Glutamatergic neuron (in vitro differentiated cells): ENCODE results near the gene RAPGEF1. TPM values are rescaled to one million over a fixed set of nuclear protein-coding genes. Genes with fewer than 3 reads are reported as not detected.
"Not testable (repeated sequence)": the region's sequence is repeated elsewhere in the genome, so short reads cannot be mapped to it uniquely, and the experiment has no call there.

Experiments used
- DNase-seq: peaks from one replicate; pipeline ENCODE4 v3.0.0; 2022
- H3K27ac Mint-ChIP-seq: one replicate; pipeline ENCODE4 v1.8.0; 2020; ENCODE audit warnings: mild to moderate bottlenecking, mixed read lengths, inconsistent platforms; ENCODE audit not compliant: unreplicated experiment
- H3K27me3 Mint-ChIP-seq: one replicate; pipeline ENCODE4 v1.8.0; 2020; ENCODE audit warnings: mild to moderate bottlenecking, moderate library complexity, mixed read lengths, inconsistent platforms; ENCODE audit not compliant: unreplicated experiment
- H3K36me3 Mint-ChIP-seq: one replicate; pipeline ENCODE4 v1.8.0; 2020; ENCODE audit warnings: mild to moderate bottlenecking, mixed read lengths, inconsistent platforms; ENCODE audit not compliant: unreplicated experiment
- H3K4me1 Mint-ChIP-seq: one replicate; pipeline ENCODE4 v1.8.0; 2020; ENCODE audit warnings: mild to moderate bottlenecking, low read depth, mixed read lengths, inconsistent platforms; ENCODE audit not compliant: unreplicated experiment
- H3K4me3 Mint-ChIP-seq: one replicate; pipeline ENCODE4 v1.8.0; 2020; ENCODE audit warnings: mild to moderate bottlenecking, mixed read lengths, inconsistent platforms; ENCODE audit not compliant: unreplicated experiment
- H3K9me3 Mint-ChIP-seq: one replicate; pipeline ENCODE4 v1.8.0; 2020; ENCODE audit warnings: mild to moderate bottlenecking, moderate library complexity, mixed read lengths, inconsistent platforms; ENCODE audit not compliant: unreplicated experiment
- total RNA-seq: library from RNA; stranded (reverse); fragmentation: NEBNext Ultra II Directional; extraction: Animal tissue kit (Norgen Biotek cat#: 25700); gene quantifications from one replicate; pipeline ENCODE4 v1.2.1, GENCODE V29; 2021; ENCODE audit not compliant: unreplicated experiment
- TF ChIP-seq, protein P1 (sequence below): fragments of 200-600 bp; sonication (generic); IDR thresholded peaks from one replicate; pipeline ENCODE4 v1.5.0; 2021; ENCODE audit not compliant: partially characterized antibody, unreplicated experiment

Gene RAPGEF1
- total RNA-seq, 1 donor from 2014 or later, result 319 TPM

GRCh38 chr9:131685753-131686706 is 53.8 kb downstream of the RAPGEF1 start:
- H3K27ac Mint-ChIP-seq, result peak overlapping the region; percentile 84
- peaks cover 6% of the 10 kb centered on the region for H3K9me3 Mint-ChIP-seq
- H3K27me3 Mint-ChIP-seq, result peaks cover 7% of the 10 kb centered on the region
- TF ChIP-seq, protein P1, sequence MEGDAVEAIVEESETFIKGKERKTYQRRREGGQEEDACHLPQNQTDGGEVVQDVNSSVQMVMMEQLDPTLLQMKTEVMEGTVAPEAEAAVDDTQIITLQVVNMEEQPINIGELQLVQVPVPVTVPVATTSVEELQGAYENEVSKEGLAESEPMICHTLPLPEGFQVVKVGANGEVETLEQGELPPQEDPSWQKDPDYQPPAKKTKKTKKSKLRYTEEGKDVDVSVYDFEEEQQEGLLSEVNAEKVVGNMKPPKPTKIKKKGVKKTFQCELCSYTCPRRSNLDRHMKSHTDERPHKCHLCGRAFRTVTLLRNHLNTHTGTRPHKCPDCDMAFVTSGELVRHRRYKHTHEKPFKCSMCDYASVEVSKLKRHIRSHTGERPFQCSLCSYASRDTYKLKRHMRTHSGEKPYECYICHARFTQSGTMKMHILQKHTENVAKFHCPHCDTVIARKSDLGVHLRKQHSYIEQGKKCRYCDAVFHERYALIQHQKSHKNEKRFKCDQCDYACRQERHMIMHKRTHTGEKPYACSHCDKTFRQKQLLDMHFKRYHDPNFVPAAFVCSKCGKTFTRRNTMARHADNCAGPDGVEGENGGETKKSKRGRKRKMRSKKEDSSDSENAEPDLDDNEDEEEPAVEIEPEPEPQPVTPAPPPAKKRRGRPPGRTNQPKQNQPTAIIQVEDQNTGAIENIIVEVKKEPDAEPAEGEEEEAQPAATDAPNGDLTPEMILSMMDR, result no peak
- peak overlapping the region; percentile 52 for H3K4me3 Mint-ChIP-seq
- DNase-seq, result no peak
- H3K36me3 Mint-ChIP-seq, result no peaks in the 10 kb centered on the region
- peaks cover 48% of the 10 kb centered on the region for H3K4me1 Mint-ChIP-seq

DNA sequence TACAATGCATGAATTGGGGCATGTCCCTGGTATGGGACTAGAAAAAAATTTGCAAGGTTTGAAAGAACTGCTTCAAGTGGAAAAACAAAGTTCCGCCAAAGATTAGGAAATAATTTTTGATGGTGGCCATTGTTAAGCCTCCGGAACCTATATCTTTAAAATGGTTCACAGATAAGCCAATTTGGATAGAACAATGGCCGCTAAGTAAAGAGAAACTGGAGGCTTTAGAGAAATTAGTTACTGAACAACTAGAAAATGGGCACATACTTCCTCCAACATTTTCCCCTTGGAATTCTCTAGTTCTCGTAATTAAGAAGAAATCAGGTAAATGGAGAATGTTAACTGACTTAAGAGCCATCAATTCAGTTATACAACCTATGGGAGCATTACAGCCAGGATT is 56.8 kb downstream of the RAPGEF1 start:
- not testable (repeated sequence) for H3K27ac Mint-ChIP-seq, H3K9me3 Mint-ChIP-seq, H3K36me3 Mint-ChIP-seq, DNase-seq, H3K4me3 Mint-ChIP-seq, H3K27me3 Mint-ChIP-seq
- peaks cover 62% of the 10 kb centered on the region for H3K4me1 Mint-ChIP-seq

- Mint-ChIP-seq H3K27ac (no peak overlapping the region), H3K27me3 (peaks cover 7% of the 10 kb centered on the region), H3K36me3 (no peaks in the 10 kb centered on the region), H3K4me3 (no peak overlapping the region), H3K4me1 (peaks cover 69% of the 10 kb centered on the region), H3K9me3 (peaks cover 12% of the 10 kb centered on the region)
- TF ChIP-seq, protein P1, result no peak
- no peak for DNase-seq
Observed at GRCh38 chr9:131682261-131682660, 57.6 kb downstream of the RAPGEF1 start.

GRCh38 chr9:131681826-131682225 is 58.0 kb downstream of the RAPGEF1 start:
- H3K4me1 Mint-ChIP-seq, result peaks cover 74% of the 10 kb centered on the region
- DNase-seq, H3K27me3 Mint-ChIP-seq, H3K4me3 Mint-ChIP-seq, H3K27ac Mint-ChIP-seq, H3K36me3 Mint-ChIP-seq: not testable (repeated sequence)
- H3K9me3 Mint-ChIP-seq, result peaks cover 12% of the 10 kb centered on the region

GRCh38 chr9:131681108-131681507 is 58.8 kb downstream of the RAPGEF1 start:
- not testable (repeated sequence) for H3K9me3 Mint-ChIP-seq, H3K27ac Mint-ChIP-seq, DNase-seq, H3K27me3 Mint-ChIP-seq, H3K4me3 Mint-ChIP-seq, H3K36me3 Mint-ChIP-seq
- peaks cover 77% of the 10 kb centered on the region for H3K4me1 Mint-ChIP-seq

GRCh38 chr9:131679261-131680020 is 60.4 kb downstream of the RAPGEF1 start:
- TF ChIP-seq, protein P1, result no peak
- H3K27me3 Mint-ChIP-seq, result peaks cover 6% of the 10 kb centered on the region
- H3K27ac Mint-ChIP-seq, result peak overlapping the region; percentile 80
- no peaks in the 10 kb centered on the region for H3K36me3 Mint-ChIP-seq
- peaks cover 78% of the 10 kb centered on the region for H3K4me1 Mint-ChIP-seq
- H3K4me3 Mint-ChIP-seq, result no peak overlapping the region
- no peak for DNase-seq
- peaks cover 5% of the 10 kb centered on the region for H3K9me3 Mint-ChIP-seq
